Activated naive CD4-positive, alpha-beta T cell treated with anti-CD3 and anti-CD28 coated beads, Interleukin-2, amount 50 U/mL, for 72 hours (primary cell): ENCODE measurements around the gene TTLL5. TPM values are rescaled to one million over a fixed set of nuclear protein-coding genes. Genes with fewer than 3 reads are reported as not detected.
"Not testable (repeated sequence)": the region's sequence is repeated elsewhere in the genome, so short reads cannot be mapped to it uniquely, and the experiment has no call there.

Experiments used
- ATAC-seq, 2 donors: fragments of 150-1000 bp; cut with Tn5 transposase; 2 replicates each; pipeline ENCODE4 v1.10.0; 2021; ENCODE audit warnings: mild to moderate bottlenecking in 2 of 2, moderate library complexity in 2 of 2
- DNase-seq, 2 donors: peaks; one replicate each; pipeline ENCODE4 v3.0.0; 2021 to 2022; ENCODE audit warnings: low spot score in 2 of 2
- H3K27ac Mint-ChIP-seq, 2 donors: one replicate each; pipeline ENCODE4 v1.8.0; 2022; ENCODE audit warnings: mild to moderate bottlenecking in 2 of 2, mixed read lengths in 2 of 2
- H3K36me3 Mint-ChIP-seq, 2 donors: one replicate each; pipeline ENCODE4 v1.8.0; 2022; ENCODE audit warnings: mixed read lengths in 2 of 2
- H3K9me3 Mint-ChIP-seq, 2 donors: one replicate each; pipeline ENCODE4 v1.8.0; 2022; ENCODE audit warnings: mixed read lengths in 2 of 2
- total RNA-seq, 2 donors: library from RNA; stranded (reverse); gene quantifications; one replicate each; pipeline ENCODE4 v1.2.3, GENCODE V29; 2022

Gene TTLL5
- total RNA-seq, 2 donors from 2014 or later = 36.6 TPM

DNA sequence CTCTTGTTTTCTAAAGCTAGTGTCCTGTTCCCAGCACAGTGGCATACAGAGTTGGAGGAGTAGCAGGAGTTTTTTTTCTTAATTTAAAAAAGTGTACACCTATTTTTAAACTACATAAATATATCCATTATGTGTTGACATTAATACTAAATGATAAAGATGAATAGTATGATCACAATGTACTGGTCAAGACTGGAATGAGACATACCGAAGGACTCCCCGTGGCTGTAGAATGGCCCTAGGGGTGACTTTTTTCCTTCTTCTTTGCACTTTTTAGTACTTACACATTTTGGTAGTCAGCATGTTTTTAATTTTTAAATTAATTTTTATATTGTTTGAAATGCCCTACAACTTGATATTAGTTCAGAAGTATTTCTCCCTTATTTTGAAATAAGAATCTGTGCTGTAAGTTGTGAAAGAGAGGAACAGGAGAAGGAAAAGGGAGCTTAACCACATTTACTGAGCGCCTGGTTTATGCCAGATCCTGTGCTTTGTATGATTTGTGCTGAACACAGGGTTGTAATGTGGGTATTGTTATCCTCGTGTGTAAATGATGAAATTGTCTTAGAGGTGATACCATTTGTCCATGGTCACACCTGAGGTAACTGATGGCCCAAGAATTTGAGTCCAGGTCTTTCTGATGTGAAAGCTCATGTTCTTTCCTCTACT, 184.2 kb downstream of the TTLL5 start:
- H3K9me3 Mint-ChIP-seq = no peaks in the 10 kb centered on the region
- H3K36me3 Mint-ChIP-seq = no peaks in the 10 kb centered on the region
- DNase-seq = no peak
- no peak overlapping the region for H3K27ac Mint-ChIP-seq
- ATAC-seq = no peak

DNA sequence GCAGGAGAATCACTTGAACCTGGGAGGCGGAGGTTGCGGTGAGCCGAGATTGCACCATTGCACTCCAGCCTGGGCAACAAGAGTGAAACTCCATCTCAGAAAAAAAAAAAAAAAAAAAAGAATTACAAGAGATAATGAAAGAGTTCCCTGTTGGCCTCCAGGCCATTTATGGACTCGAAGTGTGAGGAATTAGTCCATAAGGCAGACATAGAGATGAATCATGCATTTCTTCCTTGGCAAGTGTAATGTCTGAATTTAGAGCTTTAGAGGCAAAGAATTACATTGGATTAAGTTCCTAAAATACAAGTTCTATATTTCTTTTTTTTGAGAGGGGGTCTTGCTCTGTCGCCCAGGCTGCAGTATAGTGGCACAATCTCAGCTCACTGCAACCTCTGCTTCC, 185.6 kb downstream of the TTLL5 start:
- not testable (repeated sequence) for H3K36me3 Mint-ChIP-seq, H3K27ac Mint-ChIP-seq, DNase-seq, H3K9me3 Mint-ChIP-seq, ATAC-seq

DNA sequence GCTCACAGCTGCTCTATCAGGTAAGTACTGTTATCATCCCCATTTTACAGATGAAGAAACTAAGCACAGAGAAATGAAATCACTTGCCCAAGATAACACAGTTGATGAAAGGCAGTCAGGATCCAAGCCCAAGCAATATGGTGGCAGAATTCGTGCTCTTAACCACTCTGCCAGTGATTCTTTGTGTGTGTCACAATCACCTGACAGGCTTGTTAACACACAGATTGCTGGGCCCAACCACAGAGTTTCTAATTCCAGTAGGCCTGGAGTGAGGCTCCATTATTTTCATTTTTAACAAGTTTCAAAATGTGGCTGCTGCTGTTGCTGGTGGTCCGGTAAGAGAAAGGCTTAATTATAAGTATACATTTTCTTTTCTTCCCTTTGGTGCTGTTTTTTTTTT, 186.5 kb downstream of the TTLL5 start:
- ATAC-seq = no peak
- Mint-ChIP-seq H3K9me3 (no peaks in the 10 kb centered on the region), H3K27ac (no peak overlapping the region), H3K36me3 (no peaks in the 10 kb centered on the region)
- DNase-seq = no peak

DNA sequence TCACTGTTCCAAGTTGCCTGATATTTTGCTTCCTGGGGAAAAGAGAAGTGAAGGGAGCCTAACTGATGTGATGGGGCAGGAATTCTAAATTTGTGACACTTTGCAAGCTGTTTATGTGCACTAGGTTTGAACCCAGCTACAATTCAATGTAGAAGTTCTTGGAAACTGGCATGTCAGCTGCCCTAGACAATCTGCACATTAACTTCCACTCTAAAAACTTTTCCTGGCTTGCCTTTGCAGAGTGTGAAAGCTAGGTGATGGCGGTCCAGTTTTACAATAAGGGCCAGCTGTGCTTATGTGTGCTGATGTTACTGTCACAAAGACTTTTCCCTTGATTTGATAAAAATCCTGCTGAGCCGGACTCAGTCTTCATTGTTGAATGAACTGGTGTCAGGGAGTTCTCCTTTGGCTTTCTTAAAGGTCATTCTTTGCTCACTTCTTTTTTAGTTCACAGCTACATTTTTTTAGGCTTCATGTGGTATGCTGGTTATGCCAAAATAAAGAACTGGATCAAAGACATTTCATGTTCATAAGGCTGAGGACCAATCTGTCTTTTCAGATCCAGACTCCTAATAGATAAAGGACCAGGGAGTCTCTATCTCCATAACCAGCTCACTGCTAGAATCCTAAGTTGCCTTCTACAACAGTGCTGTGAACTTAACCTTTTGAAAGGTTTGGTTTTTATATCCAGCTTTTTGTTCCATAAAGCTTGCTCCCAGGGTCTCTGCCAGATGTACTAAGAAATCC, 187.3 kb downstream of the TTLL5 start:
- ATAC-seq = no peak
- Mint-ChIP-seq H3K27ac (no peak overlapping the region), H3K9me3 (no peaks in the 10 kb centered on the region), H3K36me3 (no peaks in the 10 kb centered on the region)
- DNase-seq = no peak

DNA sequence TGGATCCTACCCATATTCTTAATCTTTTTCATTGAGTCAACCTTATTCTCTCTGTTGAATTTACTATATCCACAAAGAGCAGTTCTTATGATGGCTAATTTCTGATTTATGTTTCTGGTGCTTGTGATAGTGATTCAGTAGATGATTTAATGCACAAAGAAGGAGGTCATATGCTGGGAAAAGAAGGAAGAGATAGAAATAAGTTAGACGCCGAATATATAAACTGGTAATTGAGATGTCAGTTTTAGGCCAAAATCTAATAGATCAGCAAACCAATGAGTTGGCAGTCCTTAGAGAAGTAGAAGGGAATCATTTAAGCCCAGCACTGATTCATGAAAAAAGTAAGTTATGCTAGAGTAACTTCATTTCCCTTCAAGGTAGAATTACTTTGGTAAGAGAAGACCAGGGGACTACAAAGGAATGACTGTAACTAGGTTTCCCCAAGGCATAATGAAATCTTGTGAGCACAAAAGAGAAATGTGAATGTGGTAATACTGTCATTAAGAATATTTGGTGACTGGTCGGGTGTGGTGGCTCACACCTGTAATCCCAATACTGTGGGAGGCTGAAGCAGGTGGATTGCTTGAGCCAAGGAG, 188.4 kb downstream of the TTLL5 start:
- no peak for ATAC-seq
- H3K27ac Mint-ChIP-seq = no peak overlapping the region
- DNase-seq = no peak

DNA sequence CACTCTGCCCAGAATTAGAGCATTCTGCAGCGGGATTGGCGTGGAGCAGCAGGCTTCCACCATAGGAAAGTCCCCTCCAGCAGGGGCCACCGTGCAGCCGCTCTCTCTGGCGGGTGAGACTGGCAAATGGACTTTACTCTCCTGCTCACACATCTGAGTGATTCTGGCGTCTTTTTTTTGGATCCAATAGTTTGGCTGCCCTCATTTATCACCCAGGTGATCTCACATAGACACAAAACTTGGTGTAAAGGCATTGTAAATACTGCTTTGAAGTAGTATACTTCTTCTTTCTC, 190.5 kb downstream of the TTLL5 start:
- Mint-ChIP-seq H3K9me3 (no peaks in the 10 kb centered on the region), H3K36me3 (no peaks in the 10 kb centered on the region), H3K27ac (no peak overlapping the region)
- ATAC-seq = no peak
- DNase-seq = no peak

More for the DNA sequence above, 188.4 kb downstream of the TTLL5 start:
- Mint-ChIP-seq H3K36me3 (no peaks in the 10 kb centered on the region), H3K9me3 (no peaks in the 10 kb centered on the region)

DNA sequence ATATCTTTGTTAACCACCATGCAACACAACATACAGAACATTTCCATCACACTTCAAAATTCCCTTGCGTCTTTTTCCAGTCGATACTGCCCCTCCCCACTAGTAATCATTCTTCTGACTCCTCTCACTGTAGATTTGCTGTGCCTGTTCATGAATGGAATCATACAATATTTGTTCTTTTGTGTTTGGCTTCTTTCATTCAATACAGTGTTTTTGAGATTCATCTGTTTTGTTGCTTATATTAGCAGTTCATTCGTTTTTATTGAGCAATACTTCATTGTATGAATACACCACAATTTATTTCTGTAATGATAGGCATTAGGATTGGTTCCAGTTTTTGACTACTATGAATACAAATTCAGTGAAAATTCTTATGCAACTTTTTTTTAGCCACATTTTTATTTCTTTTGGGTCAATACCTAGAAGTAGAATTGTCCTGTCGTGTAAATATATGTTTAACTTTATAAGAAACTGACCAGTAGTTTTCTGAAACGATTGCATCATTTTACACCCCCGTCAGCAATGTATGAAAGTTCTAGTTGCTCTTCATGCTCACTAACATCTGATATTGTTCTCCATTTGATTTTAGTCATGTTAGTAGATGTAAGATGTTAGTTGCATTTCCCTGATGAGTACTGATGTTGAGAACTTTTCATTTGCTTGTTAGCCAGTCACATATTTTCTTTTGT, 193.2 kb downstream of the TTLL5 start:
- Mint-ChIP-seq H3K36me3 (no peaks in the 10 kb centered on the region), H3K27ac (no peak overlapping the region), H3K9me3 (no peaks in the 10 kb centered on the region)
- no peak for DNase-seq
- ATAC-seq = no peak

DNA sequence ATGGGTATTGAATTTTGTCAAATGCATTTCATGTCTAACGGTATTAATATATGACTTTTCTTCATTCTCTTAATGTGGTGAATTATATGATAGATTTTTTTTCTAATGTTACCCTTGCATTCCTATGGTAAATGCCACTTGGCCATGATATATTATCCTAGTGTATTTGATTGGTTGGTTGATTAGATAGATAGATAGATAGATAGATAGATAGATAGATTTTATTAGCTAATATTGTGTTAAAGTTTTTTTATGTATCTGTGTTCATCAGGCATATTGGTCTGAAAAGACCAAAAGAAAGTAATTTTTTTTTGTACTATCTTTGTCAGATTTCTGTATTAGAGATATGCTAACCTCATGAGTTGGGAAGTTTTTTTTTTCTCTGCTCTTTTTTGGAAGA, 196.2 kb downstream of the TTLL5 start:
- ATAC-seq = no peak

DNA sequence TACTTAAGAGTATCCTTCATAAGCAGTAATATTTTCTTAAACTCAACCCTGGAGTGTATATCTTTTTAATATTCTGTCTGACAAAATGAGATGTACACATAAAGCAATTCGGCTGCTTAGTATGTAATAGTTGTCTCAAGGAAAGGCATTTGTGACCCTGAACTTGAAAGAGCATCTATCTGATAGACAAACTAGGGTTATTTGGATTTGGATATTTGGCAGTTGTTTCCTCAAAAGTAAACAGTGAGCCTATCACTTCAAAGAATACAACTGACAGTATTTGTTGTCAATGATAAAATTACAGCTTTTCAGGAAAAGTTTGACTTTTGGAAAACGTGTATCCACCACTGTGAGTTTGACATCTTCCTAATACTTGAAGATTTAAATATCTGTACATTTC, 197.3 kb downstream of the TTLL5 start:
- Mint-ChIP-seq H3K9me3 (no peaks in the 10 kb centered on the region), H3K27ac (no peak overlapping the region), H3K36me3 (no peaks in the 10 kb centered on the region)
- DNase-seq (no peak), ATAC-seq (no peak)

More for the DNA sequence above, 196.2 kb downstream of the TTLL5 start:
- Mint-ChIP-seq H3K36me3 (no peaks in the 10 kb centered on the region), H3K9me3 (no peaks in the 10 kb centered on the region), H3K27ac (no peak overlapping the region)
- DNase-seq = no peak

DNA sequence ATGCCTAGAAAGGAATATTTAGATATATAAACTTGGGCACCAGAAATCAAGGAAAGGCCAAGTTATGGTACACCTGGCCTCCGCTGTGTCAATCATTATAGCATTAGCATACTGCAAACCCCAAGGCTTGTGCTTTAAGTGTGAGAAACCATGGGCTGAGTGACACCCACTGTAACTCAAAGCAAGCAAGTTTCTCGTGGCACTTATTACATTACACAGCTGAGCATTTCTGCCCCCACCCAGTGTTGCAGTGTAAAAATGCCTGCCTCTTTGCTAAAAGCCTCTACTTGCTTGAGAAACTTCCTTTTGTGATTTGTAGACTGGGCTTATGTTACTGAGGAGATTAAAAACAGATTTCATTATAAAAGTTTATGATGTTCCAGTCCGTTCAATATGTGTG, 198.7 kb downstream of the TTLL5 start:
- ATAC-seq = no peak
- no peak overlapping the region for H3K27ac Mint-ChIP-seq

DNA sequence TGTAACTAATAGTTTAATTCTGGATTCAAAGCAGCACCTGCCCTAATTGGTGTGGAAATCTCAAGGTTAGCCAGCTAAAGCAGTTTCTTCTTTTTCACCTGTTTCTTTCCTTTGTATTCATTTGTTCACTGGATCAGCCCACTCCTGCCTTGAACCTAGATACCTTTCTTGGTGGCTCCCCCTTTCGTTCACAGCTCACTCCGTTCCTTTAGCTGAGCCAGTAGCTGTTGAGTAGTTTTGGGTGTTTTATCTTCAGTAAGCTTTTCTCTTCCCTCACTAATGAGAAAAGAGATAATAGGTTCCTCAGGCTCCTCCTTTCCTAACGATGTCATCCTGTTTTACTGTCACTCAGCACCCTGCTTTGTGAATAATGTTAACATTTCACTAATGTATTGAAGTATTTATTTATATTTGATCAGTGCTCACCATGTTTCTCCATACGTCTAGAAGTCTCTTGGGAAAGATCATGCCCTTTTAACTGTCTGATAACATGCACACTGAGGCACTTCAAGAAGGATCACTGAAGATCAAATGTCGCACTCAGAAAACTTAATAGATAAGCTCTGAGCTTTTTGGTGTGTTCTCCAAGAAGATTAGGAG, 199.6 kb downstream of the TTLL5 start:
- ATAC-seq = no peak

More for the DNA sequence above, 198.7 kb downstream of the TTLL5 start:
- Mint-ChIP-seq H3K9me3 (no peaks in the 10 kb centered on the region), H3K36me3 (no peaks in the 10 kb centered on the region)
- no peak for DNase-seq

DNA sequence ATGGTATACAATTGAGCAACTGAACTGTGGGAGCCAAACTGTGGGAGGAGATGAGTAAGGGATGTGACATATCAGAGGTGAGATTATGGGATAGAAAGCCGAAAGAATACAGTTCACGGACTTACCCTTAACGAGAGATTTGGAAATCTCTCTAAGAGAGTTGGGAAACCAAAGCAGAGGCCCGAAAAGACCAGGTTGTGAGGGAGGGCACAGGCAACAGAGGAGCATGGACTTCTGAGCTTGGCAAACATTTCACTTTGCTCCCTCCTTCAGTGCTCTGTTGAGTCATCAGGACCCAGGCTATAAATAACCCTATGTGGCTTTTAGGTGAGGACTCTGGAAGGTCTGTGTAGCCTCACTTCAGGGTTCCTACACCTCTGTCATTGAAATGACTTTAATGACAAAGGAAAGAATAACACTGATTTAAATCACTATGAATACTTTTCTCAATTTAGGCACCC, 200.1 kb downstream of the TTLL5 start:
- Mint-ChIP-seq H3K27ac (no peak overlapping the region), H3K9me3 (no peaks in the 10 kb centered on the region), H3K36me3 (no peaks in the 10 kb centered on the region)
- DNase-seq (no peak), ATAC-seq (peak; percentile 33 to 70)

More for the DNA sequence above, 199.6 kb downstream of the TTLL5 start:
- H3K9me3 Mint-ChIP-seq = no peaks in the 10 kb centered on the region
- DNase-seq = no peak
- no peaks in the 10 kb centered on the region for H3K36me3 Mint-ChIP-seq
- no peak overlapping the region for H3K27ac Mint-ChIP-seq

DNA sequence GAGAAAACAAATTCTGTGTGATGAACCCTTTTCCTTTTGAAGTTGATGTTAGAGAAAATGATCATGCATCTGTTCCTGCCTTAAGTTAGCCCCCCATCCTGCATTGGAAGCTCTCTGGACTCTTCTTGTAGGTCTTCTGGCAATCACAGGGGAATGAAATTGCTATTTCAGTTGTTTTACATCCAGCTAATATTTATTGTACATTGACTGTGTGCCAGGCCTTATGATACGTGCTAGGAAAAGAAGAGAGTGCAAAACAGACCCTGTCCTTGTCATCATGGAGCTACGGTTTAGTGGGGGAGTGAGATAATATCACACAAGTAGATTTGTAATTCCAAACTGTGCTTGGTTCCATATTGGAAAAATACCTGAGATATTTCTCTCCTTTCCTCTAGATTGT, 202.2 kb downstream of the TTLL5 start:
- H3K36me3 Mint-ChIP-seq = no peaks in the 10 kb centered on the region
- no peak for ATAC-seq
- H3K27ac Mint-ChIP-seq = no peak overlapping the region

DNA sequence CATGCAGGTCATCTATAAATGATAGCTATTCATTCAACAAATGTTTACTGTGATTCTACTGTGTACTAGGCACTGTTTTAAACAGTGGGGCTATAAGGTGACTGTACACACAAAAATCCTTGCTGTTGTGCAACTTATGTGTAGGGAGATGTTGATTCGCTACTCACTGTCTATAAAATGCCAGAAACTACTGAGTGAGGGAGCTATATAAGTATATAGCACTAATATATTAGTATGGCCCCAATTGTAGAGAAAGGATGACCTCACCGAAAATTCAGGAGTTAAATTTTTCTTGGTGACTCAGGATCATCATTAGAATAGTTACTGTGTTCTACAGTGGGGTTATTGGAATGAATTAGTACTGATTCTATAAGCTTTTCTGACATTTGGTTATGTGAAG, 203.3 kb downstream of the TTLL5 start:
- ATAC-seq (no peak), DNase-seq (no peak)
- Mint-ChIP-seq H3K9me3 (no peaks in the 10 kb centered on the region), H3K36me3 (no peaks in the 10 kb centered on the region), H3K27ac (no peak overlapping the region)

More for the DNA sequence above, 202.2 kb downstream of the TTLL5 start:
- no peaks in the 10 kb centered on the region for H3K9me3 Mint-ChIP-seq
- DNase-seq = no peak

DNA sequence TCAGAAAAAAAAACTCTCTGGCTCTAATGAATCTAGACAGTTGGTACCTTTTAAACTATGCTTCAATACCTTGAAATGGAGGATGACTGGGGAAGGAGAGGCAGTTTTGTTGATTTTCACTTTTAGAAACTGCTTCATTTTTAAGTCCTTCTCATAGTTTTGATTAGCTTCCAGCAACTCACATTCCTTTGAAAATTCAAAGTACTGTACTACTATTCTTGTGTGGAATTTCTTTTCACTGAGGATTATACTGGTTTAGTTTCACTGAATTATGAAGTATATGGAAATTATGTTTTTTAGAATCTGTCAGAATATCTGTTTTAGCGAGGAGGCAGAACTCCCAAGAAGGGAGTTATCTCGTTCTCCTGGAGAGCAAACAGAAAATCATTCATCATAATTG, 204.5 kb downstream of the TTLL5 start:
- no peaks in the 10 kb centered on the region for H3K36me3 Mint-ChIP-seq
- DNase-seq = no peak
- H3K27ac Mint-ChIP-seq = no peak overlapping the region
- no peaks in the 10 kb centered on the region for H3K9me3 Mint-ChIP-seq
- ATAC-seq = no peak

DNA sequence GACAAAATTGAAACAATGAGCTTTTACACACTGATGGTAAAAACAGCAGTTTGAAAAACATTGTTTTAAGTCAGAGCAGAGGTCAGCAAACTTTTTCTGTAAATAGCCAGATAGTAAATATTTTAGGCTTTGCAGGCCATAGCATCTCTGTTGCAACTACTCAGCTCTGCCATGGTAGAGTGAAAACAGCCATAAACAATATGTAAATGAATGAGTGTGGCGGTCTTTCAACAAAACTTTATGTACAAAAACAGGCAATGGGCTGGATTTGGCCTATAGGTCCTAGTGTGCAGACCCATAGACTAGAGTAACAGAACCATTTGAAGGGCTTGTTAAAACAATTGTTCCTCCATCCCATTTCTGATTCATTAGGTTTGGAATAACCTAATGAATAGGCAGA, 205.9 kb downstream of the TTLL5 start:
- Mint-ChIP-seq H3K9me3 (no peaks in the 10 kb centered on the region), H3K27ac (no peak overlapping the region), H3K36me3 (no peaks in the 10 kb centered on the region)
- no peak for ATAC-seq
- no peak for DNase-seq
